Upper lobe of left lung (tissue), 4 donors: ENCODE data around the gene ACP7.

Source experiments
- CTCF ChIP-seq, 6 experiments: fragments of 450-650 bp in 4 of 6; fragments of 200-600 bp in 2 of 6; sonication (generic) in 2 of 6; IDR thresholded peaks; one replicate each; pipeline ENCODE4 v1.5.1; 2016 to 2019; ENCODE audit warnings: antibody characterized with exemption in 6 of 6
- EP300 ChIP-seq, 4 donors: sonication (generic); formaldehyde crosslinking; IDR thresholded peaks; one replicate each; pipeline ENCODE4 v1.5.1; 2017; ENCODE audit warnings: antibody characterized with exemption in 4 of 4, control low read depth in 2 of 4
- POLR2A ChIP-seq, 4 donors: fragments of 450-650 bp; IDR thresholded peaks; one replicate each; pipeline ENCODE4 v1.5.1; 2016 to 2017; ENCODE audit warnings: antibody characterized with exemption in 4 of 4, mild to moderate bottlenecking in 2 of 4
- POLR2AphosphoS5 ChIP-seq, 2 donors: sonication (generic); formaldehyde crosslinking; IDR thresholded peaks; one replicate each; pipeline ENCODE4 v1.5.1; 2017; ENCODE audit warnings: antibody characterized with exemption in 2 of 2

- TF ChIP-seq CTCF (IDR thresholded peaks at IDR 0.05) (no peak), EP300 (IDR thresholded peaks at IDR 0.05) (no peak), POLR2A (IDR thresholded peaks at IDR 0.05) (no peak), POLR2AphosphoS5 (IDR thresholded peaks at IDR 0.05) (no peak)
These were observed 46.4 kb downstream of the ACP7 start for GRCh38 chr19:39130337-39131254.
